LNCaP clone FGC (cell line): ENCODE data around the gene BLNK.

ENCODE experiments used
- DNase-seq: peaks from one replicate; pipeline ENCODE4 v3.0.0-alpha.2; 2011; ENCODE audit warnings: low read depth
- H3K4me3 ChIP-seq: 2 replicates; pipeline ENCODE4 v1.5.1; 2011; ENCODE audit warnings: mild to moderate bottlenecking, low read depth, low read length, control low read depth
- CTCF ChIP-seq: IDR thresholded peaks from 2 replicates; pipeline ENCODE4 v1.5.1; 2012; ENCODE audit warnings: mild to moderate bottlenecking; ENCODE audit not compliant: control insufficient read depth, insufficient read depth; ENCODE audit errors: extremely low read depth

The BLNK gene

GRCh38 chr10:96168546-96168945 is 102.8 kb downstream of the BLNK start:
- H3K4me3 ChIP-seq, result no peak overlapping the region
- no peak for DNase-seq
- TF ChIP-seq CTCF, result no peak

- DNase-seq, result no peak
- no peak for TF ChIP-seq CTCF
- no peak overlapping the region for H3K4me3 ChIP-seq
These were observed 105.6 kb downstream of the BLNK start for GRCh38 chr10:96165726-96166125.

- TF ChIP-seq CTCF, result no peak
- DNase-seq, result no peak
- no peak overlapping the region for H3K4me3 ChIP-seq
These were observed 118.3 kb downstream of the BLNK start for GRCh38 chr10:96153070-96153469.

GRCh38 chr10:96152437-96152836 is 118.9 kb downstream of the BLNK start:
- no peak for DNase-seq
- TF ChIP-seq CTCF, result no peak
- H3K4me3 ChIP-seq, result no peak overlapping the region
